Measurements from ENCODE around the gene PRKN. TPM values are rescaled to one million over a fixed set of nuclear protein-coding genes. Genes with fewer than 3 reads are reported as not detected.
A peak's percentile ranks its signal among the peaks of the same experiment; 100 is the strongest.

The PRKN gene
- total RNA-seq, 1 experiment from 2014 or later, result 2.0 TPM

GRCh38 chr6:162256361-162256760 is 471.2 kb downstream of the PRKN start:
- no peak for DNase-seq
- Histone ChIP-seq H3K9me3 (ENCODE audit: control insufficient read depth, low read depth, low read length) (no peaks in the 10 kb centered on the region), H2BK5ac (ENCODE audit: insufficient read length, low read length) (no peak overlapping the region), H3K4me2 (ENCODE audit: insufficient read depth, insufficient read length, low read length) (no peak overlapping the region), H2BK12ac (ENCODE audit: insufficient read length, low read depth, low read length) (no peak overlapping the region), H2BK120ac (ENCODE audit: low read depth, low read length, poor library complexity, severe bottlenecking) (no peak overlapping the region), H3K9ac (ENCODE audit: extremely low read depth, insufficient read length, low read length) (no peak overlapping the region), H3K4me1 (ENCODE audit: insufficient read depth, low read length) (no peaks in the 10 kb centered on the region), H4K8ac (replicated peaks; ENCODE audit: insufficient read length, low read depth, low read length) (no peak overlapping the region), H3K27ac (ENCODE audit: insufficient read length, low read depth, low read length) (no peak overlapping the region), H3K56ac (ENCODE audit: insufficient read length, low read depth, low read length) (no peak overlapping the region), H3K14ac (ENCODE audit: insufficient read depth, low read length) (no peak overlapping the region), H2BK20ac (ENCODE audit: low read depth, low read length, poor library complexity, severe bottlenecking) (no peak overlapping the region), H3T11ph (ENCODE audit: low read length) (no peak overlapping the region), H2AFZ (ENCODE audit: low read length) (no peak overlapping the region), H3K23me2 (ENCODE audit: insufficient read length, low read depth, low read length, poor library complexity, severe bottlenecking) (no peaks in the 10 kb centered on the region), H4K91ac (ENCODE audit: insufficient read length, low read depth, low read length) (no peak overlapping the region), H3K4ac (ENCODE audit: low read depth, low read length) (no peak overlapping the region), H4K5ac (ENCODE audit: insufficient read length, low read depth, low read length) (no peak overlapping the region), H3K27me3 (ENCODE audit: insufficient read depth, low read length) (no peaks in the 10 kb centered on the region), H4K20me1 (ENCODE audit: control insufficient read depth, insufficient read depth, insufficient read length) (no peaks in the 10 kb centered on the region), H3K23ac (ENCODE audit: insufficient read length, low read depth, low read length) (no peak overlapping the region), H3K79me1 (ENCODE audit: insufficient read depth, low read depth, low read length, poor library complexity, severe bottlenecking) (no peaks in the 10 kb centered on the region), H3K18ac (ENCODE audit: insufficient read length, low read depth, low read length) (no peak overlapping the region), H2AK5ac (ENCODE audit: insufficient read length, low read length) (no peak overlapping the region), H2BK15ac (ENCODE audit: low read depth, low read length) (no peak overlapping the region), H3K79me2 (ENCODE audit: insufficient read depth, low read length) (no peaks in the 10 kb centered on the region)
- WGBS (ENCODE audit: extremely low coverage, insufficient read length, low lambda C conversion rate), result no CpG with 5 or more reads among the region's 3 CpGs
- no peak for TF ChIP-seq CTCF (conservative IDR thresholded peaks at IDR 0.05)
- H3K4me1 Mint-ChIP-seq, result no peaks in the 10 kb centered on the region
- no peaks in the 10 kb centered on the region for H3K27me3 Mint-ChIP-seq (ENCODE audit: low read depth)
- H3K4me3 Mint-ChIP-seq, result no peak overlapping the region
- no peaks in the 10 kb centered on the region for H3K36me3 Mint-ChIP-seq (ENCODE audit: insufficient read depth in 1 of 3, low read depth in 3 of 3)
- H3K27ac Mint-ChIP-seq, result 0 out of 7 replicates have a peak overlapping the region, but pooled peaks of 1 of the 3 experiments have one; percentile 8
- no peaks in the 10 kb centered on the region for H3K9me3 Mint-ChIP-seq
